NAMALWA (cell line): ENCODE results near the gene HJURP.

Source experiments
- DNase-seq: peaks from one replicate; pipeline ENCODE4 v3.0.0-alpha.2; 2015; ENCODE audit warnings: low spot score

Gene HJURP

GRCh38 chr2:233791883-233792329 lies 62.4 kb downstream of the HJURP start:
- no peak for DNase-seq

- DNase-seq = no peak
Observed at GRCh38 chr2:233791151-233791882, 63.0 kb downstream of the HJURP start.

- DNase-seq = no peak
Observed at GRCh38 chr2:233789554-233789953, 64.8 kb downstream of the HJURP start.
